NCI-H1417 (cell line): ENCODE data around the gene SSH3.
A peak's percentile ranks its signal among the peaks of the same experiment; 100 is the strongest.

Experiments
- DNase-seq, 3 experiments: peaks; one replicate each; lab custom pipeline; 2025; lab: John Stamatoyannopoulos, UW

The SSH3 gene

GRCh38 chr11:67303132-67303834 lies at the start of gene SSH3:
Gene SSH3, plus strand, starts transcription at chr11:67303530. Its CDS starts 96 bp downstream, at chr11:67303626.
- DNase-seq = peak; percentile 56 to 86 (median 85)

GRCh38 chr11:67253872-67254624 lies 49.3 kb upstream of the SSH3 start:
- DNase-seq = no peak

GRCh38 chr11:67254798-67255197 lies 48.5 kb upstream of the SSH3 start:
- DNase-seq = no peak

- DNase-seq = no peak
These were observed 48.0 kb upstream of the SSH3 start for GRCh38 chr11:67255353-67255752.

- no peak for DNase-seq
These were observed 47.5 kb upstream of the SSH3 start for GRCh38 chr11:67255864-67256263.

GRCh38 chr11:67256477-67257135 lies 46.7 kb upstream of the SSH3 start:
- no peak for DNase-seq

GRCh38 chr11:67260406-67260805 lies 42.9 kb upstream of the SSH3 start:
- no peak for DNase-seq

GRCh38 chr11:67260885-67261639 lies 42.3 kb upstream of the SSH3 start:
- peak; percentile 18 to 63 (median 60) for DNase-seq

GRCh38 chr11:67261640-67261945 lies 41.7 kb upstream of the SSH3 start:
- no peak for DNase-seq

- DNase-seq = peak; percentile 15 to 52 (median 42)
These were observed 41.2 kb upstream of the SSH3 start for GRCh38 chr11:67261946-67262681.

GRCh38 chr11:67262731-67263675 lies 40.3 kb upstream of the SSH3 start:
- DNase-seq = peak; percentile 63 to 85 (median 76)

- no peak for DNase-seq
These were observed 39.1 kb upstream of the SSH3 start for GRCh38 chr11:67264260-67264659.

- no peak for DNase-seq
These were observed 38.3 kb upstream of the SSH3 start for GRCh38 chr11:67264877-67265632.

- peak; percentile 75 to 79 (median 78) for DNase-seq
These were observed 37.5 kb upstream of the SSH3 start for GRCh38 chr11:67265633-67266448.

- peak; percentile 54 to 71 (median 65) for DNase-seq
These were observed 36.7 kb upstream of the SSH3 start, which contains the start of gene GRK2 for GRCh38 chr11:67266449-67267187. Gene GRK2, plus strand, starts transcription at chr11:67266473. Its CDS starts 227 bp downstream, at chr11:67266700.

- DNase-seq = peak in 2 of 3 experiments; percentile 37 to 40
These were observed 35.9 kb upstream of the SSH3 start for GRCh38 chr11:67267188-67268080.
